ENCODE data around the gene MTHFD2. TPM values are rescaled to one million over a fixed set of nuclear protein-coding genes. Genes with fewer than 3 reads are reported as not detected.
"Not testable (repeated sequence)": the region's sequence is repeated elsewhere in the genome, so short reads cannot be mapped to it uniquely, and the experiment has no call there.

The MTHFD2 gene
- total RNA-seq, 1 donor from 2014 or later = 92.5 TPM

DNA sequence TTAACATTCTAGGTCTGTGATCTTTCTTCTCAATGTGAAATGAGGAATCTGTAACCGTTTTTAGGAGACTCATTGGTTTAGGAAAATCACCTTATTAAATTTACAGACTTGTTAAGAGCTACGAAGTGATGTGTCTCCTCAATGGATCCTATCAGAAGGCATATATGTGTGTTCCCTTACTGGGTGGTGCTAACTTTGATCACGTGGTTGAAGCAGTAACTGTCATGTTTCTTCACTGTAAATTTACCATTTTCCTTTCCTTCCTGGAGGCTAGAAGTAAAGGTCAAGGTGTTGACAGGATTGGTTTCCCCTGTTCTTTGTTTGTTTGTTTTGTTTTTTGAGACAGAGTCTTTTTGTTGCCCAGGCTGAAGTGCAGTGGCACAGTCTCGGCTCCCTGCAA, 1.4 kb upstream of the MTHFD2 start:
- DNase-seq (ENCODE audit: low spot score) = no peak

- DNase-seq (ENCODE audit: low spot score) = no peak
These were observed 373 bp upstream of the MTHFD2 start for GRCh38 chr2:74198023-74198460.

GRCh38 chr2:74199275-74199701, 873 bp downstream of the MTHFD2 start:
- no peak for DNase-seq (ENCODE audit: low spot score)

GRCh38 chr2:74199871-74200305, 1.5 kb downstream of the MTHFD2 start:
- no peak for DNase-seq (ENCODE audit: low spot score)

DNA sequence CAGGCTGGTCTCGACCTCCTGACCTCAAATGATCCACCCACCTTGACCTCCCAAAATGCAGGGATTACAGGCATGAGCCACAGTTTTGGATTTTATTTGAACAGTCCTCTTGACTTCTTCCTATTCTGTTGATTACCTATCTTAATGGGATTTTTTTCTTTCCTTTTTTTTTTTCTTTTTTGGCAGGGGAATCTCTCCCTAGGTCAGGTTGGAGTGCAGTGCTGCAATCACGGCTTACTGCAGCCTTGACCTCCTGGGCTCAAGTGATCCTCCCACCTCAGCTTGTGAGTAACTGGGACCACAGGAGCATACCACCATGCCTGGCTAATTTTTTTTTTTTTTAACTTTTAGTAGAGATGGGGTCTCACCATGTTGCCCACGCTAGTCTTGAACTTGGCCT, 2.8 kb downstream of the MTHFD2 start:
- DNase-seq (ENCODE audit: low spot score) = no peak

DNA sequence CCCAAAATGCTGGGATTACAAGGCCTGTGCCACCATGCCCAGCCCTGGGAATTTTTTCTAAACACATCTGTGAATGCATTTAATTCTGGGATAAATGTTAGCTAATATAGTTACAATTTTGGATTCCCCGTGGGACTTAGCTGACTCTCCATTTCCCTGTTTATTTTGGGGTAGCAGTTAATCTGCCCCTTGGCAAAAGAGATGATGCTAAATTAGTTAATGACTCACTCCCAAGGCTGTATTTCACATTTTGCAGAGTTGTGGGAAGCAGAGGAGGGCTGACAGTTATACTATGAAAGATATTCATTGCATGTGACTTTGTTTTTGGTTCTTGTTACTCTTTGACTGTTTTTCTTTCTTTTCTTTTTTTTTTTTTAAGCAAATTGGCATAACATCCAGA, 3.2 kb downstream of the MTHFD2 start:
- no peak for DNase-seq (ENCODE audit: low spot score)

DNA sequence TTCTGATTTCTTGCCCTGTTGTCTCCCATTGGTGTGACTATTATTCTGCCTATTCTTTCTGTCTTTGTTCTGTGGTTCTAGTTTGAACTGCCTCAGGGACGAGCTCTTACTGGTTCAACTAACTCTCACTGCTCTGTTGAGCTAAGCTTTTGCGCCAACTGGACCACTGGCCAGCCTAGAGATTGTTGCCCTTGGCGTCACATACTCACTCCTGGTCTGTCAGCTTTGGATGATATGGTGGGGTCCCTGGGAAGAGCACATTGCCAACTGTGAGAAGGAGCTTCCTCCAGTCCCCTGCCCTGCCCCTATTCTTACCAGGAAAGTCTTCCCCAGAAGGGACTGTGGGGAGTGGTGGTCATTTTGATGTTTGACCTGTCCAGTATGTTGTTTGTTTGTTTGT, 6.0 kb downstream of the MTHFD2 start:
- DNase-seq (ENCODE audit: low spot score) = no peak

DNA sequence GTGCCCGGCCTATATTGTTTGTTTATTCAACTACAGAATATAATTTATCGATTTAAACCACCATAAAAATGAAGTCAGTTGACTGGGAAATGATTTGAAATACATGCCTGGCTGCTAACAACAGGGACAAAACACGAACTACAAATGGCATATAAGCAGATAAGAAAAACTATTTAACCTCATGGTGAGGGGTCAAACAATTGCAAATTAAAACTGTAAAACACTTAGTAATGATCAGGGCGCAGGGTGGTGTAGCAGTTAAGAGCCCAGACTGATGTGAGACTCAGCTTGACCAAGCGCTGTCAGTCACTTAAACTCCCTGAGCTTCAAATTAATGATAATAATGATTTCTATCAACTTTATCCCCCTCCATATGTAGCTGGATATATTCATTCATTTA, 6.7 kb downstream of the MTHFD2 start:
- no peak for DNase-seq (ENCODE audit: low spot score)

DNA sequence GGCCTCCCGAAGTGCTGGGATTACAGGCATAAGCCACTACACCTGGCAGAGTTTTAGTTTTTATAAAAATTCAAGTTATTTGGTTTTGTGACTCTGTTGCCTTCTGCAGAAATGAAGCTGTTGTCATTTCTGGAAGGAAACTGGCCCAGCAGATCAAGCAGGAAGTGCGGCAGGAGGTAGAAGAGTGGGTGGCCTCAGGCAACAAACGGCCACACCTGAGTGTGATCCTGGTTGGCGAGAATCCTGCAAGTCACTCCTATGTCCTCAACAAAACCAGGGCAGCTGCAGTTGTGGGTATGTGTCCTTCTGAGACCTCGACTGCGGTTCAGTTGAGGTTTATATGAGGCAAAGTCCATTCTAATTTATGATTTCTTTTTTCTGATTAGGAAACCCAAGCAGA, 7.2 kb downstream of the MTHFD2 start:
- DNase-seq (ENCODE audit: low spot score) = peak; percentile 56

DNA sequence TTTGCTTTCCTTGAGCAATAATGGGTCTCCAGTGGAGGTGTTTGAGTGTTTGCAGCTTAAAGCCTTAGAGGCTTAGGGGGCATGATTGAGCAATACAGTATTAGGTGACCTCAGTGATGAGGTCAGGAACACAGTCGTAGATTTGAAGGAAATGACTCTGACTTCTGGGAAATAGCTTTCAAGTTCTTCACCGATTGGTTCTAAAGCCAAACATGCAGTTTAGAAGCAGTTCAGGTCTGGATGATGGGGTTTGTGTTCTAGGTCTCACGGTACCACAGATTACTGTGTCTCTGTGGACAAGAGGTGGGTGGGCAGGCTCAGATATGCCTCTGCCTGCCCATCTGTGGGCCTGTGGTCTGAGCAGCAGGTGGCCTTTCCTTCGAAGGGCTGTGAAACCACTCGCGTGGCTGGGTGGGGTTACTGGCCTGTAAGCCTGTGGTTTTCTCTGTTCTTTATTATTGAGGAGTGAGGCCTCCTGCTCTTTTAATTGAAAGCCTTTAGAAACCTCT, 7.8 kb downstream of the MTHFD2 start:
- DNase-seq (ENCODE audit: low spot score) = no peak

DNA sequence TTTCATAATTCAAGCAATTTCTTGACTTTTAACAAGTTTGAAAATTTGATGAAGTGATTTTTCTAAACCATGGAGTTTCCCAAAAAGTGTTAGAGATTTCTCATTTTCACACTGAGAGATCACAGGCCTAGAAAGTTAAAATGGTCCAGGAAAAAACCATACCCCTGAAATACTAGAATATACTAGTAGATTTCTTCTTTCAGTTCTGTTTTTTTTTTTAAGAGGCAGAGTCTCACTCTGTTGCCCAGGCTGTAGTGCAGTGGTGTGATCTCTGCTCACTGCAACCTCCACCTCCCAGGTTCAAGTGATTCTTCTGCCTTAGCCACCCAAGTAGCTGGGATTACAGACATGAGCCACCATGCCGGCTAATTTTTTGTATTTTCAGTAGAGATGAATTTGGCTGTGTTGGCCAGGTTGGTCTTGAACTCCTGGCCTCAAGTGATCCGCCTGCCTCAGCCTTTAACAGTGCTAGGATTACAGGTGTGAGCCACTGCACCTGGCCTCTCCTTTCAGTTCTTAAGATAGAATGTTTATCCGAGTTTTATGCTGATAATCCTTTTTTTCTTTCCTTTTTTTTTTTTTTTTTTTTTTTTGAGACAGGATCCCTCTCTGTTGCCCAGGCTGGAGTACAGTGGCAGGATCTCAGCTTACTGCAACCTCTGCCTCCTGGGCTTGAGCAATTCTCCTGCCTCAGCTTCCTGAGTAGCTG, 14.4 kb downstream of the MTHFD2 start:
- no peak for DNase-seq (ENCODE audit: low spot score)

DNA sequence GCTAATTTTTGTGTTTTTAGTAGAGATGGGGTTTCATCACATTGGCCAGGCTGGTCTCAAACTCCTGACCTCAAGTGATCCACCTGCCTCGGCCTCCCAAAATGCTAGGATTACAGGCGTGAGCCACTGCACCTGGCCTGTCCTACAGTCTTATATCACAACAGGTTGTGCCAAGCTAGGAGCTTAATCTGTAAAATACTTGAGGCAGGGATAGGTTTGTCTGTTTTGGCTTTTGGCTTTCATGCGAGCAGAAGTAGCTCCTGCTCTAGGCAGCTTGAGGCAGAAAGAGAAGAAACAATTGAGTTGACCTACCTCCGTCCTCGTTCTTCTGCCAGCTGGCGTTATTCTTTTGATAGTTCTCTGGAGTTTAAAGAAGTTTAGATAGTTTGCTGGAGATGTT, 17.4 kb downstream of the MTHFD2 start:
- DNase-seq (ENCODE audit: low spot score) = not testable (repeated sequence)

GRCh38 chr2:74216642-74217041, 18.2 kb downstream of the MTHFD2 start:
- DNase-seq (ENCODE audit: low spot score) = peak; percentile 17

DNA sequence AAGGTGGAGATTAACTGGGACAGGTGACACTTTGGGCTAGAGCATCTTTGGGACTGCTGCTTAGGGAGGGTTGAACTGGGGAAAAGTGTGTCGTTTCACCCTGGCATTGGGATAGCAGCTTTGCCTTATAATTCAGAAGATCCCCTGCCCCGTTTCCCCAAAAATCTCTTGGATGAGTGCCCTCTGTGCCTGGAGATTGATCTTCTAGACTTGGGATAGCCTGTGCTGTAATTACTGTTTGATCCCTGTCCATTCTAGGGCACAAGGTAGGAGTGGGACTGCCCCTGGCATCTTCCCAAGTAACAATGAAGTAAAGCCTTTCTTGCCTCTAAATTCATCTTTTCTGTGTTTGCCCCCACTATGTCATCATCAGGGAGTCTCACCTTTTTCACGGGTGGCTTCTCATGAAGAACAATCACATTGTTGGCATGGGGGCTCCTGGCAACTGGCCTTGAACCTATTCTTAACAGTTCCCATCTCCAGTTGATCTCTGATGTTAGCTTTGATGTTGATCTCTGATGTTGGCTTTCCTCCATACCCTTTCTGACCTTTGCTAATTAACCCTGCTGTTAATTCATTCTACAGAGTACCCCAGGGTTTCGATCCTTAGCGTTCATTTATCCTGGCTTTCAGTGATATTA, 21.6 kb downstream of the MTHFD2 start:
- peak; percentile 20 for DNase-seq (ENCODE audit: low spot score)

- DNase-seq (ENCODE audit: low spot score) = no peak
These were observed 22.7 kb downstream of the MTHFD2 start for GRCh38 chr2:74221091-74221490.

DNA sequence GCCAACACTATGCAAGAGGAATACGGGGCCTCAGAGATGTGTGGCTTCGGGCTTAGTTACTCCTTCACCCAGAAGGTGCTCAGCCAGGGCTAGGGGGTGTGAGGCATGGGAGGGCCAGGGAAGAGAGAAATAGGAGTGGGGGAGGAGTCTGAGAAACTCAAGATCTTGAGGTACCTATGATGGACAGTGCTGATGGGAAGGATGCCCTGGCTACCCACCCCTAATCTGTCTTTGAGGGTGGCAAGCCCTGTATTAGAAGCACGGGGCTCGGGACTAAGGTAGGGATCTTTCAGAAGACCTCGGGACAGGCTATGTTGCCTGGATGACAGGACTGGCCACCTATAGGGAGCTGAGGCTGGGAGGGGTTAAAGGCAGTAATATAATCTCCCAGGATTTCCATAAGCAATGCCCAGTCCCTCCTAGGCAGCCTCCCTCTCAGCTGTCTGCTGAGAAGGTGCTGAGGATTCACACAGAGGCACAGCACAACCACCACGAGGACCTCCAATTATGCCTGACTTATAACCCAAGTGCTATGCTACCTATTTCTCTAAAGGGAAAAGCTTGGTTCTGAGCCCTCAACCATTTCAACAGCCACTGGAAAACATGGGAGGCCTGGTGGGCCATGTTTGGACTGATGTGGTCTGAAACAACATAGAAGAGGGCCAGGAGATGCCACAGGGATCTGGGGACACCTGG, 23.3 kb downstream of the MTHFD2 start:
- no peak for DNase-seq (ENCODE audit: low spot score)

GRCh38 chr2:74222300-74222650, 23.9 kb downstream of the MTHFD2 start:
- DNase-seq (ENCODE audit: low spot score) = no peak

DNA sequence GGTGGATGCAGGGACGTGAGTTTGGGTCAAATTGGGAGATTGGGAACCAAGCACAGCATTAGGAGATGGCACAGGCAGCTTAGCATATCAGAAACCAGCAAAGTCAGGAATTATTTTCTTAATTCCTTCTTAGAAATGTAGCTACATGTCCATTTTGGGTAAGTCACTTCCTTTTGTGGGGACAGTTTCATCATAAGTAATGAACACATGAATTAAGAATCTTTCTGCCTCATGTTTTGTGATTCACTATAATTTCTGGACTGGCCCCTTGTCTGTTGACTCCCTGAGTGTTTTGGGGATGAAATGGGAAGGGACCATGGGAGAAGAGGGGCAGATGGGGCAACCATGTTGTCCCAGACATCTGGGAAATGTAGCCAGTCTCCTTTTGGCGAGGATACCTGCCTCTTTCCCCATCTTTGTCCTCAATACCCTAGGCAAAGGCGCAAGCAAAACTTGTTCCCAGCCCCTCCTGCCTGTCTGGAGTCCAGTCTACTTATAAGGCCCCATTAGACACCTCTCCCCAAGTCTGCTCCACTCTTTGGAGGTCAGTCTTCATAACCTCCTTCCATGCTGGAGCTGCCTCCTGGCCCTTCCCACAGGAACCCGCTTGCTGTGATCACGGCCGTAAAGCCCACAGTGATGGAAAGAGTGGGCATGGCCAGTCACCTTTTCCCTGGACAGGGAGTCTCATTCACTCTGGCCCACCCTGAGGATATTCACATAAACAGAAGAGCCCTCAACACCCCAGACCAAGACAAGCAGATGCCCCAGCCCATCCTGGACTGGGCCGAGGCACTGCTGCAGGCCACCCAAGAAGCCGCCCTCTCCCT, 25.7 kb downstream of the MTHFD2 start:
- no peak for DNase-seq (ENCODE audit: low spot score)

DNA sequence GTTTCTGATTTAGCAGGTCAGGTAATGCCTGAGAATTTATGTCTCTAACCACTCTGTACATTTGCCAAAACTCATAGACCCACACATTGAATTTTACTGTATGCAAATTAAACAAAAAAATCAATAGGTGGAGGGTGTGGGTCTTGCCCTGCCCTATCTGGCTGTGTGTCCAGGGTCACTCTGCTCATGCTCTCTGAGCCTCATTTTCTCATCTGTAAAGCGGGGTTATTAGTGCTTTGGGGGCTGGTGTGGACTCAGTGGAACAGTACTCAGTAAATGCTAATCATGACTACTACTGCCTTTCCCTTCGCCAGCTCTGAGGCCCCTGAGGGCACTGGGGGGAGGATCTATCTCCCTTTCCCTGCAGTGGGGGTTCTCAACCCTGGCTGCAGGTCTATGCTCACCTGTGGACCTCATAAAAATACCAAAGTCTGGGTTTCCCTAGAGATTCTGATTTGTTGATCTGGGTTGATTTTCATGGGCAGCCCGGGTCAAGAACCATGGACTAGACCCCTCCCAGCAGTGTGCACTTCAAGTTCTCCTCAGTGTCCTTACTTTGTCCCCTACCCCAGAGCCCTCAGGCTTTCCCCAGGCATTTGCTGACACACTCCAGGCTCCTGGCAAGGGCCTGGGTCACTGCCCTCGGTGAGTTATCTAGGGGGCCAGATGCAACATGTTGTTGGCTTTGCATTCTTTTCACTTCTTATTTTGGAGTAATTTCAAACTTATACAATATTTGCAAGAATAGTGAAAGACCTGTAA, 27.5 kb downstream of the MTHFD2 start:
- no peak for DNase-seq (ENCODE audit: low spot score)

GRCh38 chr2:74226648-74227213, 28.3 kb downstream of the MTHFD2 start:
- DNase-seq (ENCODE audit: low spot score) = no peak

DNA sequence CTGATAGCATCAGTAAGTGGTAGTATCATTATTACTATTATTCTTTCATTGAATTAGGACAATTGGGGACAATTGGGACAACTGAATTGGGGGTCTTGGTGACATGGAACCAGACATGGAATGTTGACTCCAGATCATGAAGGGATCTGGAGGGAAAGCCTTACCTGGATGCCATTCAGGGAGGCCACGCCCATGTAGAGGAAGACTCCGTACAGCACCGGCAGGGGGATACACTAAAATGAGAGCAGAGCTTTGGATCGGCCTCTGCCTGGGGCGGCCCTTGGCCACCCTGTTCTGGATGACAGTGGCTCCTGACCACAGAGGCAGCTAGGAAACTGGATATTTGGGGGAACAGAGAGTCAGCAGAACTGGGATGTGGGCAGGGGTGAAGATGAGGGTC, 29.2 kb downstream of the MTHFD2 start:
- no peak for DNase-seq (ENCODE audit: low spot score)
